GM10248 (cell line): Measurements from ENCODE around the gene CNNM2.

Source experiments
- CTCF ChIA-PET: fragments of 300-600 bp; sonication (Branson Sonifier 250); formaldehyde crosslinking; extraction: SDS; loops from one replicate; lab custom pipeline; 2021; ENCODE audit warnings: antibody characterized with exemption; lab: Yijun Ruan, JAX
- POLR2A ChIA-PET: fragments of 350-650 bp; sonication (Branson Sonifier 250); formaldehyde crosslinking; extraction: SDS; loops from one replicate; lab custom pipeline; 2020; ENCODE audit warnings: antibody characterized with exemption; lab: Yijun Ruan, JAX
- DNase-seq: peaks from one replicate; pipeline ENCODE4 v3.0.0; 2012; ENCODE audit errors: extremely low spot score
- CTCF ChIP-seq: IDR thresholded peaks from 2 replicates; pipeline ENCODE4 v1.5.1; 2012; ENCODE audit warnings: mild to moderate bottlenecking, low read depth; ENCODE audit errors: extremely low read depth, missing control alignments, control extremely low read depth

Gene CNNM2

GRCh38 chr10:102876747-102877153, 41.3 kb upstream of the CNNM2 start:
- CTCF ChIA-PET: interaction anchor here (1.0 to 1.2 kb wide), 2 partner anchors 9 to 11 kb away, joined by 3 to 4 read pairs; no protein-coding TSS in a partner anchor
- POLR2A ChIA-PET: no interaction called here
- DNase-seq: no peak
- TF ChIP-seq CTCF: no peak

GRCh38 chr10:102878629-102879028, 39.5 kb upstream of the CNNM2 start:
- ChIA-PET POLR2A (no interaction called here), CTCF (interaction anchor here (1.4 kb wide), 1 partner anchor 20 kb away, joined by 3 read pairs; no protein-coding TSS in a partner anchor)
- no peak for TF ChIP-seq CTCF
- DNase-seq: no peak

- CTCF ChIA-PET: no interaction called here
- POLR2A ChIA-PET: no interaction called here
- no peak for TF ChIP-seq CTCF
- no peak for DNase-seq
Measured at GRCh38 chr10:102880256-102880655, 37.8 kb upstream of the CNNM2 start.

- CTCF ChIA-PET: interaction anchor here (1.4 kb wide), 1 partner anchor 14 kb away, joined by 3 read pairs; no protein-coding TSS in a partner anchor
- no peak for DNase-seq
- POLR2A ChIA-PET: no interaction called here
- TF ChIP-seq CTCF: no peak
Measured at GRCh38 chr10:102888048-102888447, 30.0 kb upstream of the CNNM2 start.

- POLR2A ChIA-PET: interaction anchor here (0.6 kb wide), 1 partner anchor 432 kb away, joined by 4 read pairs; no protein-coding TSS in a partner anchor
- CTCF ChIA-PET: no interaction called here
Measured at GRCh38 chr10:102894466-102895213, 23.5 kb upstream of the CNNM2 start.

GRCh38 chr10:102900006-102900405, 18.1 kb upstream of the CNNM2 start:
- POLR2A ChIA-PET: no interaction called here
- no peak for TF ChIP-seq CTCF
- CTCF ChIA-PET: interaction anchor here (0.8 to 8.1 kb wide), 7 partner anchors 14 to 222 kb away, joined by 3 to 61 read pairs (median 11); partner anchors contain the start of gene CYP17A1
- no peak for DNase-seq

More at GRCh38 chr10:102894466-102895213, 23.5 kb upstream of the CNNM2 start:
- no peak for DNase-seq
- TF ChIP-seq CTCF: no peak
